Endothelial cell (in vitro differentiated cells): Measurements from ENCODE around the gene PLCB2. TPM values are rescaled to one million over a fixed set of nuclear protein-coding genes. Genes with fewer than 3 reads are reported as not detected.

Experiments used
- DNase-seq: peaks from one replicate; pipeline ENCODE4 v3.0.0; 2021; ENCODE audit warnings: low spot score
- H3K27ac Mint-ChIP-seq: one replicate; pipeline ENCODE4 v1.8.0; 2021; ENCODE audit warnings: mixed read lengths, inconsistent platforms; ENCODE audit not compliant: unreplicated experiment
- H3K27me3 Mint-ChIP-seq: one replicate; pipeline ENCODE4 v1.8.0; 2021; ENCODE audit warnings: mild to moderate bottlenecking, moderate library complexity, mixed read lengths, inconsistent platforms; ENCODE audit not compliant: unreplicated experiment
- H3K36me3 Mint-ChIP-seq: one replicate; pipeline ENCODE4 v1.8.0; 2021; ENCODE audit warnings: mild to moderate bottlenecking, low read depth, mixed read lengths, inconsistent platforms; ENCODE audit not compliant: unreplicated experiment
- H3K4me1 Mint-ChIP-seq: one replicate; pipeline ENCODE4 v1.8.0; 2021; ENCODE audit warnings: mild to moderate bottlenecking, mixed read lengths, inconsistent platforms; ENCODE audit not compliant: unreplicated experiment
- H3K4me3 Mint-ChIP-seq: one replicate; pipeline ENCODE4 v1.8.0; 2021; ENCODE audit warnings: mild to moderate bottlenecking, mixed read lengths, inconsistent platforms; ENCODE audit not compliant: unreplicated experiment
- H3K9me3 Mint-ChIP-seq: one replicate; pipeline ENCODE4 v1.8.0; 2021; ENCODE audit warnings: mixed read lengths, inconsistent platforms; ENCODE audit not compliant: unreplicated experiment
- total RNA-seq: library from RNA; stranded (reverse); fragmentation: NEBNext Ultra II Directional; extraction: Animal tissue kit (Norgen Biotek cat#: 25700); gene quantifications from one replicate; pipeline ENCODE4 v1.2.1, GENCODE V29; 2021; ENCODE audit not compliant: unreplicated experiment
- TF ChIP-seq, protein P1 (sequence below): fragments of 200-600 bp; sonication (generic); IDR thresholded peaks from one replicate; pipeline ENCODE4 v1.5.0; 2021; ENCODE audit warnings: antibody characterized with exemption; ENCODE audit not compliant: unreplicated experiment

PLCB2 gene
- total RNA-seq, 1 donor from 2014 or later: 71.3 TPM

DNA sequence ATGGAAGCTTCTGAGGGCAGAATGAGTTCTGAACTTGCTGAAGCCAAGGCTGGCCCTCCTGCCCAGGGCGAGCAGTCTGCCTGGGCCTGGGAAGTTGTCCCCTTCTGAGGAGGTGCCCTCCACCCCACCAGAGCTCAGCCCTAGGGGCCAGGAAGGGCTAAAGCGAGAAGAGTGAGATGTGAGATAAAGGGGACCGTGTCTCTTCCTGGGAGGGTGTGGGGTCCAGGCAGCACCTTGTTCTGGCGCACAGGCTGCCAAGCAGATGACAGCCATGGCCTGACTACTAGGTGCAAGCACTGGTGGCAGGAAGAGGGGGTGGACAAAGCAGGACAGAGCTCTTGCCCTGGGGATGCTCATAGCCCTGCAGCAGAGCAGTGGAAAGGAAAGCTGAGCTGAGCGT is 65.1 kb downstream of the PLCB2 start:
- DNase-seq: no peak
- peaks cover 12% of the 10 kb centered on the region for H3K27me3 Mint-ChIP-seq
- H3K9me3 Mint-ChIP-seq: no peaks in the 10 kb centered on the region
- H3K4me1 Mint-ChIP-seq: peaks cover 15% of the 10 kb centered on the region
- TF ChIP-seq, protein P1, sequence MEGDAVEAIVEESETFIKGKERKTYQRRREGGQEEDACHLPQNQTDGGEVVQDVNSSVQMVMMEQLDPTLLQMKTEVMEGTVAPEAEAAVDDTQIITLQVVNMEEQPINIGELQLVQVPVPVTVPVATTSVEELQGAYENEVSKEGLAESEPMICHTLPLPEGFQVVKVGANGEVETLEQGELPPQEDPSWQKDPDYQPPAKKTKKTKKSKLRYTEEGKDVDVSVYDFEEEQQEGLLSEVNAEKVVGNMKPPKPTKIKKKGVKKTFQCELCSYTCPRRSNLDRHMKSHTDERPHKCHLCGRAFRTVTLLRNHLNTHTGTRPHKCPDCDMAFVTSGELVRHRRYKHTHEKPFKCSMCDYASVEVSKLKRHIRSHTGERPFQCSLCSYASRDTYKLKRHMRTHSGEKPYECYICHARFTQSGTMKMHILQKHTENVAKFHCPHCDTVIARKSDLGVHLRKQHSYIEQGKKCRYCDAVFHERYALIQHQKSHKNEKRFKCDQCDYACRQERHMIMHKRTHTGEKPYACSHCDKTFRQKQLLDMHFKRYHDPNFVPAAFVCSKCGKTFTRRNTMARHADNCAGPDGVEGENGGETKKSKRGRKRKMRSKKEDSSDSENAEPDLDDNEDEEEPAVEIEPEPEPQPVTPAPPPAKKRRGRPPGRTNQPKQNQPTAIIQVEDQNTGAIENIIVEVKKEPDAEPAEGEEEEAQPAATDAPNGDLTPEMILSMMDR: no peak
- no peak overlapping the region for H3K27ac Mint-ChIP-seq
- no peaks in the 10 kb centered on the region for H3K36me3 Mint-ChIP-seq
- no peak overlapping the region for H3K4me3 Mint-ChIP-seq

DNA sequence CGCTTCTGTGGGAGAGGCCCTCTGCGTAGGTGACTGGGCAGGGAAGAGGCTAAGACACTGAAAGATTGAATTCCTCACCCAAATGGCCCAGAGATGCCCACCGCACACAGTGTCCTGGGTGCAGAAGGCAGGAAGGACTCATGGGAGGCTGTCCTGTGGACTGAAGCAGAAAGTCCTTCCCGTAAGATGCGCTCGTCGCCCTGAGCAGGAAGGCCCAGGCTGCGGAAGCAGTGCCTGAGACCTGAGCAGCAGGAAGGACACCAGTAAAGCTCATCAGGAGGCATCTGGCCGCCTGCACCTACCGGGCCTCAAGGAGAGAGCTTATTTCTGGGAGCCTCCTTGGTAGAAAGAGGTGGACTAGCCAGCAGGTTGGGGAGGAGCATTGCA is 65.5 kb downstream of the PLCB2 start:
- no peak overlapping the region for H3K4me3 Mint-ChIP-seq
- H3K36me3 Mint-ChIP-seq: no peaks in the 10 kb centered on the region
- no peak overlapping the region for H3K27ac Mint-ChIP-seq
- no peak for DNase-seq
- TF ChIP-seq, protein P1: no peak
- H3K4me1 Mint-ChIP-seq: peaks cover 15% of the 10 kb centered on the region
- peaks cover 12% of the 10 kb centered on the region for H3K27me3 Mint-ChIP-seq
- no peaks in the 10 kb centered on the region for H3K9me3 Mint-ChIP-seq

DNA sequence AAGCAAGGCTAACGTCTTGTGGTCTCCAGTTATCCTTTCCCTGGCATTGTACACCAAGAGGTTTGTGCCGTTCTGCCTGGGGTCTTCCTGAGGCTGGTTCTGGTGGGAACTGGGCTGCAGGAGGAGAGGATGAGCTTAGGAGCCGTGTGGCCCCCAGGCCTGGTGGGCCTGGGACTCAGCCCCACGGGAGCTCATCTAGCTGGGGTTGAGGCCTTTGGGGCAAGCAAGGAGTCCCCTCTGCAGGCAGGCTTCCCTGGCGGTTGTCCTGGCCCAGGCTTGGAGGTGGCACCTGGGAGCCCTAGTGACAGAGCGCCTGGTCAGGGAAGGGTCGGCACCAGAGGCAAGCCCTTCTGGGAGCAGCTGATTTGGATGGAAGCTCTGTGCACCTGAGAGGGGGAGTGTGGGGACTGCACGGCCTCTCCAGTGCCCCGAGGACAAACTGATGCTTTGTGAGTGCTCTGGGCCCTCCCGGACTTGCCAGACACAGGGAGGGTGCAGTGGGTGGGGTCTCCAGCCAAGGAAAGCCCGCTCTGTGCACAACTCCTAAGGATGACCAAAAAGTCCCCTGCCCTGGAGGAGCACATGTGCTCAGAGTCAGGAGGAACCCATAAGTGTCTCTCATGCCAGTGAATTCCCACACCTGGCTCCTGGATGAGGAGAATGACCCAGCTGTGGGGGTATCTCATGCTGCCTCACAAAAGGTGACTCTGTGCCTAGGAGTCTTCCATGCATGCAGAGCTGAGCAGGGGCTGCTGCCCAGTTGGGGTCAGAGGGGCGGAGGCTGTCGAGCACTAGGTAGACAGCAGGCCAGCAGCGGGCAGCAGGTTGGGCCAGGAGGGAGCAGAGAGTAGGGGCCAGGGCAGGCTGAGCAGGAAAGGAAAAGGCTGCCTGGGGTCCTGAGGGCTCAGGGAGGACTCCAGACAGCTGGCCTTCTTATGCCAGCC is 66.2 kb downstream of the PLCB2 start:
- Mint-ChIP-seq H3K9me3 (no peaks in the 10 kb centered on the region), H3K4me1 (peaks cover 15% of the 10 kb centered on the region), H3K27me3 (peaks cover 12% of the 10 kb centered on the region), H3K36me3 (no peaks in the 10 kb centered on the region), H3K27ac (no peak overlapping the region), H3K4me3 (no peak overlapping the region)
- no peak for DNase-seq
- TF ChIP-seq, protein P1: no peak

DNA sequence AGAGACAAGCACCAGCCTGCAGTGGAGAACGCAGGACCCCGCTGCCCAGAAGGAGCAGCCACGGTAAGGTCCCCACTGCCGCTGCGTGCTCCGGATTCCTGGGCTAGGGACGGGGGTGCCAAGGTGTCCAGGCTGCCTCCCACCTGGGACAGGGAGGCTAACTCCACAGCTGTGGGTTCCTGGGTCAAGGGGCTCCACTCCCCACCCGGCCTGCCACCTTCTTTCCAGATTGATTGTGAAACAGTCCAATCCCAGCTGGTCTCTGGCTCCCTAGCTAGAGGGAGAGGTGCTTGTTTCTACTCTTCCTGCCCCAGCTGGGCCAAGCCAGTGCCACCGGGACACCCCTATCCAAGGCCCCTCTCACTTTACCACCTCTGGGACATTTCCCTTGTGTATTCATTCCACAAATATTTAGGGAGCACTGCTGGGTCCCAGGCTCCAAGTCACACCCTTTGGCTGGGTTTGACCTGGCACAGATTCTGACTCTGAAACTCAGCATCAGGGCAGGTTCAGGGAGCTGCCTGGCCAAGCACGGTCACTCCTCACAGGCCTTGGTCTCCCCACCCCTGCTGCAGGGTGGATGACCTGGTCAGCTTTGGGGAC is 67.0 kb downstream of the PLCB2 start:
- Mint-ChIP-seq H3K36me3 (no peaks in the 10 kb centered on the region), H3K27ac (no peak overlapping the region), H3K4me3 (no peak overlapping the region), H3K4me1 (peaks cover 15% of the 10 kb centered on the region), H3K9me3 (no peaks in the 10 kb centered on the region), H3K27me3 (peaks cover 12% of the 10 kb centered on the region)
- TF ChIP-seq, protein P1: no peak
- no peak for DNase-seq
